Rectal smooth muscle tissue (tissue), 1 donor: ENCODE measurements around the gene HAUS5.

Source experiments
- H3K27ac ChIP-seq: one replicate; pipeline ENCODE4 v1.7.0; 2013; ENCODE audit warnings: low read depth, low read length, inconsistent platforms
- H3K27me3 ChIP-seq: one replicate; pipeline ENCODE4 v1.7.0; 2013; ENCODE audit warnings: low read length; ENCODE audit not compliant: control insufficient read depth, insufficient read depth
- H3K36me3 ChIP-seq: one replicate; pipeline ENCODE4 v1.7.0; 2013; ENCODE audit warnings: low read length; ENCODE audit not compliant: control insufficient read depth, insufficient read depth
- H3K4me1 ChIP-seq: one replicate; pipeline ENCODE4 v1.7.0; 2013; ENCODE audit warnings: low read length; ENCODE audit not compliant: control insufficient read depth, insufficient read depth
- H3K4me3 ChIP-seq: one replicate; pipeline ENCODE4 v1.7.0; 2013; ENCODE audit warnings: low read length
- H3K9ac ChIP-seq: one replicate; pipeline ENCODE4 v1.7.0; 2013; ENCODE audit warnings: low read length

The HAUS5 gene

GRCh38 chr19:35637165-35637564 lies 24.6 kb downstream of the HAUS5 start:
- Histone ChIP-seq H3K36me3 (peaks cover 37% of the 10 kb centered on the region), H3K27ac (no peak overlapping the region), H3K9ac (no peak overlapping the region), H3K27me3 (no peaks in the 10 kb centered on the region), H3K4me3 (no peak overlapping the region), H3K4me1 (no peaks in the 10 kb centered on the region)

GRCh38 chr19:35639321-35639639 lies 26.7 kb downstream of the HAUS5 start:
- H3K4me3 ChIP-seq, result no peak overlapping the region
- H3K36me3 ChIP-seq, result peaks cover 18% of the 10 kb centered on the region
- H3K27me3 ChIP-seq, result no peaks in the 10 kb centered on the region
- H3K4me1 ChIP-seq, result peaks cover 2% of the 10 kb centered on the region
- H3K9ac ChIP-seq, result no peak overlapping the region
- no peak overlapping the region for H3K27ac ChIP-seq

- no peaks in the 10 kb centered on the region for H3K27me3 ChIP-seq
- H3K9ac ChIP-seq, result no peak overlapping the region
- H3K27ac ChIP-seq, result no peak overlapping the region
- no peak overlapping the region for H3K4me3 ChIP-seq
- H3K4me1 ChIP-seq, result peaks cover 2% of the 10 kb centered on the region
- H3K36me3 ChIP-seq, result peaks cover 17% of the 10 kb centered on the region
Measured at GRCh38 chr19:35639863-35640262, 27.3 kb downstream of the HAUS5 start.

- Histone ChIP-seq H3K9ac (no peak within 1 kb of the TSS), H3K4me1 (peaks cover 5% of the 10 kb centered on the region), H3K4me3 (no peak within 1 kb of the TSS), H3K27me3 (no peaks in the 10 kb centered on the region), H3K36me3 (peaks cover 13% of the 10 kb centered on the region), H3K27ac (no peak within 1 kb of the TSS)
Measured at GRCh38 chr19:35641515-35642151, 29.1 kb downstream of the HAUS5 start, which contains the start of gene ETV2. Gene ETV2 (plus strand): TSS chr19:35641745. CDS start chr19:35642461, 716 bp downstream.

GRCh38 chr19:35642312-35642711 lies 29.8 kb downstream of the HAUS5 start:
- H3K27me3 ChIP-seq, result no peaks in the 10 kb centered on the region
- peaks cover 5% of the 10 kb centered on the region for H3K4me1 ChIP-seq
- H3K4me3 ChIP-seq, result no peak overlapping the region
- no peak overlapping the region for H3K9ac ChIP-seq
- H3K36me3 ChIP-seq, result peaks cover 6% of the 10 kb centered on the region
- H3K27ac ChIP-seq, result no peak overlapping the region

GRCh38 chr19:35642798-35643254 lies 30.3 kb downstream of the HAUS5 start:
- H3K4me3 ChIP-seq, result peak overlapping the region; percentile 73
- peaks cover under 1% of the 10 kb centered on the region for H3K36me3 ChIP-seq
- H3K4me1 ChIP-seq, result peaks cover 5% of the 10 kb centered on the region
- no peak overlapping the region for H3K9ac ChIP-seq
- no peaks in the 10 kb centered on the region for H3K27me3 ChIP-seq
- H3K27ac ChIP-seq, result no peak overlapping the region

- peak overlapping the region; percentile 73 for H3K27ac ChIP-seq
- H3K27me3 ChIP-seq, result no peaks in the 10 kb centered on the region
- peak overlapping the region; percentile 8 for H3K9ac ChIP-seq
- no peaks in the 10 kb centered on the region for H3K36me3 ChIP-seq
- H3K4me3 ChIP-seq, result peak overlapping the region; percentile 73
- peaks cover 5% of the 10 kb centered on the region for H3K4me1 ChIP-seq
Measured at GRCh38 chr19:35643255-35644205, 31.0 kb downstream of the HAUS5 start.

- peaks cover 9% of the 10 kb centered on the region for H3K4me1 ChIP-seq
- H3K4me3 ChIP-seq, result peak overlapping the region; percentile 73
- H3K9ac ChIP-seq, result peak overlapping the region; percentile 8
- H3K27me3 ChIP-seq, result no peaks in the 10 kb centered on the region
- peak overlapping the region; percentile 73 for H3K27ac ChIP-seq
- no peaks in the 10 kb centered on the region for H3K36me3 ChIP-seq
Measured at GRCh38 chr19:35644206-35644986, 31.9 kb downstream of the HAUS5 start.

GRCh38 chr19:35644987-35645679 lies 32.6 kb downstream of the HAUS5 start:
- peak overlapping the region; percentile 73 for H3K27ac ChIP-seq
- H3K4me3 ChIP-seq, result peak overlapping the region; percentile 73
- peak overlapping the region; percentile 22 for H3K9ac ChIP-seq
- no peaks in the 10 kb centered on the region for H3K36me3 ChIP-seq
- H3K27me3 ChIP-seq, result no peaks in the 10 kb centered on the region
- H3K4me1 ChIP-seq, result peaks cover 9% of the 10 kb centered on the region

- Histone ChIP-seq H3K9ac (no peak overlapping the region), H3K27ac (peak overlapping the region; percentile 40), H3K36me3 (no peaks in the 10 kb centered on the region), H3K27me3 (no peaks in the 10 kb centered on the region), H3K4me1 (peaks cover 9% of the 10 kb centered on the region), H3K4me3 (no peak overlapping the region)
Measured at GRCh38 chr19:35645680-35646511, 33.4 kb downstream of the HAUS5 start.
